GM19043 (cell line): Measurements from ENCODE around the gene SAE1.
"Not testable (repeated sequence)": the region's sequence is repeated elsewhere in the genome, so short reads cannot be mapped to it uniquely, and the experiment has no call there.

ENCODE experiments used
- ATAC-seq: cut with Tn5 transposase; IDR thresholded peaks from one replicate; pipeline ENCODE4 v1.9.1; 2021; ENCODE audit warnings: low read depth; ENCODE audit not compliant: unreplicated experiment

The SAE1 gene

DNA sequence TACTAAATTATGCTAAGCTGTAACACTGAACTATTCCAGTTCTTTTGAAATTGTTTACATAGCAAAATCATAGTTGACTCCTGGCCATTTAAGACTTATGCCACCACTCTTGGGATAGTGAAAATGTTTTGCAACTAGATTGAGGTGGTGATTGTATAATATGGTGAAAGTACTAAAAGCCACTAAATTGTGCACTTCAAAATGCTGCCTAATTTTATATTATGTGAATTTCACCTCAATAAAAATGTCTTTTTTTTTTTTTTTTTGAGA, 5.0 kb upstream of the SAE1 start:
- no peak for ATAC-seq

DNA sequence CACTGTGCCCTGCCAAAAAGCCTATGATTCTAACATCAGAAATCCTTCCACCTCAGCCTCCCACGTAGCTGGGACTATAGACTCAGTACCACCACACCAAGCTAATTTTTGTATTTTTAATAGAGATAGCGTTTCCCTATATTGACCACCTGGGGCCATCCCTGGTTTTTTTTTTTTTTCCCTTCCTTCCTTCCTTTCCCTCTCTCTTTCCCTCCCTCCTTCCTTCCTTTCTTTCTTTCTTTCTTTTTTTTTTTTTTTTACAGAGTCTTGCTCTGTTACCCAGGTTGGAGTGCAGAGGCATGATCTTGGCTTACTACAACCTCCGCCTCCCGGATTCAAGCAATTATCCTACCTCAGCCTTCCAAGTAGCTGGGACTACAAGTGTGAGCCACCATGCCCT, 1.1 kb upstream of the SAE1 start:
- ATAC-seq, result no peak

DNA sequence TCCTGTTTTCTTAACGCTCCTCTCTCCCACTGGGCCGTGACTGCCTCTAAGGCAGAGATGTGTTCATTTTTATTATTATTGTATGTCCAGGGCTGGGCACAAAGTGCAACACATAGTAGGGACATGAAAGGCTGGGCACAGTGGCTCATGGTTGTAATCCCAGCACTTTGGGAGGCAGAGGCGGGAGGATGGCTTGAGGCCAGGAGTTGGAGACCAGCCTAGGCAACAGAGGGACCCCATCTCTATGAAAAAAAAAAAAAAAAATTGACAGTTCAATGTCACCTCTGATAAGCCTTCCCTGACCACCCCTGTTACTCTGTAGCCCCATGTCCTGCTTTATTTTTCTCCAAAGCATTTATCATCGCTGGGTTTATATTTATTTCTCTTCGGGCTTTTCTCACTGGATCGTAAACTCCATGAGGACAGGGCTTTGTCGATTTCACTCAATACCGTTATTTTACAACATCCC, 481 bp upstream of the SAE1 start:
- ATAC-seq, result no peak

DNA sequence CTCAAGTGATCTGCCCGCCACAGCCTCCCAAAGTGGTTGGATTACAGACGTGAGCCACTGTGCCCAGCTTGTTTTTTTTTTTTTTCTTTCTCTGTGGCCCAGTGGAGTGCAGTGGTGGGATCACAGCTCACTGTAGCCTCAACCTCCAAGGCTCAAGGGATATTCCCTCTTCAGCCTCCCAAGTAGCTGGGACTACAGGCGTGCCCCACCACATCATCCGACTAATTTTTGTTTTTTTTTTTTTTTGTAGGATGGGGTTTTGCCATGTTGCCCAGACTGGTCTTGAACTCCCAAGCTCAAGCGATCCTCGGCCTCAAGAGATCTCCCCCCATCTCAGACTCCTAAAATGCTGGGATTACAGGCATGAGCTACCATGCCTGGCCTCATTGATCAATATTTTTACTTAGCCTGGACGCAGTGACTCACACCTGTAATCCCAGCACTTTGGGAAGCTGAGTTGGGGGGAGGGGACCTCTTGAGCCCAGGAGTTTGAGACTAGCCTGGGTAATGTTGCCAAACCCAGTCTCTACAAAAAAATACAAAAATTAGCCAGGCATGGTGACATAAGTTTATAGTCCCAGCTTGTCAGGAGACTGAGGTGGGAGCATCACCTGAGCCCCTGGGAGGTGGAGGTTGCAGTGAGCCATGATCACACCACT, 1.7 kb downstream of the SAE1 start:
- no peak for ATAC-seq

DNA sequence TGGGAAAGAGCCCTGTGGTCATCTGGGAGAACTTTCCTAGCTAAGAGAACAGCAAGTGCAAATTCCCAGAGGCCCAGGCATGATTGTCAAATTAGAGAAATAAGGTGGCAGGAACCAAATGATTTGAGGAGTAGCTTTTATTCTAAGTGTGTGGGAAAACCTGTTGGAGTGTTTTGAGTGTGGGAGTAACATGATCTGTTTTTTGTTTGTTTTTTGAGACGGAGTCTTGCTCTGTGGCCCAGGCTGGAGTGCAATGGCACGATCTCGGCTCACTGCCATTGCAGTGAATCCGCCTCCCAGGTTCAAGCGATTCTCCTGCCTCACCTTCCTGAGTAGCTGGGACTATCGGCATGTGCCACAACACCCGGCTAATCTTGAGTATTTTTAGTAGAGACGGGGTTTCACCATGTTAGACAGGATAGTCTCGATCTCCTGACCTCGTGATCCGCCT, 2.4 kb downstream of the SAE1 start:
- no peak for ATAC-seq

DNA sequence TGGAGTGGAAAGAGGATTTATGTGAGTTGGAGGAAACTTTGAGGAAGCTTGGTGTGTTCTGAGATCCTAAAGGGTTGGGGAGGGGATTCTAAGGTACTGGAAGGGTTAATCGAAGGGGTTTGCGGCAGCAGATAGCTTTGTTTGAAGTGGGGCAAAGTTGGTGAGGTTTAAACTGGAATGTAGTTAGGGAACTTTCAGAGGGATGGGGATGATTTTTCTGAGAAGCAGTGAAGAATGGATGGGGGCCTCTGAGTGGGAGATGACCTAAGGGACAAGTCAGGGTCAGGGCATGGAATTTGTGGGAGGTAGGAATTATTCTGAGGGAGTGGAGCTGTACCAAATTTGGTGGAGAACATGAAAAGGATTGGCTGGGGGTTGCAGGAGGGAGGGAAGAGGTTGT, 3.9 kb downstream of the SAE1 start:
- ATAC-seq, result no peak

- ATAC-seq, result no peak
Observed at GRCh38 chr19:47135156-47135555, 4.5 kb downstream of the SAE1 start.

GRCh38 chr19:47141252-47141651, 10.6 kb downstream of the SAE1 start:
- not testable (repeated sequence) for ATAC-seq

GRCh38 chr19:47141695-47142094, 11.1 kb downstream of the SAE1 start:
- ATAC-seq, result no peak

GRCh38 chr19:47142779-47143178, 12.1 kb downstream of the SAE1 start:
- ATAC-seq, result no peak

GRCh38 chr19:47143322-47144073, 12.9 kb downstream of the SAE1 start:
- no peak for ATAC-seq

DNA sequence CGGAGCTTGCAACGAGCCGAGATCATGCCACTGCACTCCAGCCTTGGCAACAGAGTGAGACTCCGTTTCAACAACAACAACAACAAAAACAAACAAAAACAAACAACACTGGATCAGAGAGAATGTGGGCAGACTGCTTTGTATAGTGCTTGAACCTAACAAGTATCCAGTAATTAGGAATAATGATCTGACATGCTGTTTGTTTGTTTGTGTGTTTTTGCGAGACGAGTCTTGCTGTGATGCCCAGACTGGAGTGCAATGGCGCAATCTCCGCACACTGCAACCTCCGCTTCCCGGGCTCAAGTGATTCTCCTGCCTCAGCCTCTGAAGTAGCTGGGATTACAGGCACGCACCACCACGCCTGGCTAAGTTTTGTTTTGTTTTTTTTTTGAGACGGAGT, 14.0 kb downstream of the SAE1 start:
- no peak for ATAC-seq

- ATAC-seq, result no peak
Observed at GRCh38 chr19:47145639-47146486, 15.2 kb downstream of the SAE1 start.

DNA sequence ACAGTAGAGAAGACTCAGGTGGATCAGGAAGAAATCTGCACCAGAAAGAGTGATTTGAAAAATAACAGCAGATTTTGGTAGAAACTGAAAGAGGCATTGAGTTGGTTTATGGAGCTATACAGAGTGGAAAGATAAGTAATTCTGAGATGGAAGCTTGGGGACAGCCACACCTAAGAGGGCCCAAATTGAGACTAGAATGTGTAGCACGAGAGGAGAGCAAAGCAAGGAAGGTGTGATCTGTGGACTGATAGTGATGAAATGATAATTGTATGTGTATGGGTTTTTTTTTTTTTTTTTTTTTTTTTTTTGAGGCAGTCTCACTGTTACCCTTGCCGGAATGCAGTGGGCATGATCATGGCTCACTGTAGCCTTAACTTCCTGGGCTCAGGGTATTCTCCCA, 16.3 kb downstream of the SAE1 start:
- no peak for ATAC-seq

GRCh38 chr19:47151627-47152026, 21.0 kb downstream of the SAE1 start:
- no peak for ATAC-seq

DNA sequence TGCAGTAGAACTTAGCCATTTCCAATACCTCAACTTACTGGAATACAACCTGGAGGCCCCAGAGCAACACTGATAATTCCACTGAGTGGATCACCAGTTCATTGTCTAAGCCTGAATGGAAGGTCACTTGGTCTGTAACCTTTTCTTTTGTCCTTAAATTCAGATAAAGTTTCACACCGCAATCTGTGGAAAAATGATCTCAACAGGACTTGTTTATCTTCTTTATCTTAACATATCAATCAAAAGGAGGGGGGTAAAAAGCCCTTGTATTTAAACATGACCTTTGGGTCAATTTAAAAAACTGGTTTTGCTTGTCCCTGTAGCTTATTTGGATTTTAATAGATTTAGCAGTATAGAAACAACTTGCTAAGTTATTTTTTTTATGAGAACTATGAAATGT, 21.6 kb downstream of the SAE1 start:
- ATAC-seq, result no peak

GRCh38 chr19:47152632-47153031, 22.0 kb downstream of the SAE1 start:
- ATAC-seq, result no peak

DNA sequence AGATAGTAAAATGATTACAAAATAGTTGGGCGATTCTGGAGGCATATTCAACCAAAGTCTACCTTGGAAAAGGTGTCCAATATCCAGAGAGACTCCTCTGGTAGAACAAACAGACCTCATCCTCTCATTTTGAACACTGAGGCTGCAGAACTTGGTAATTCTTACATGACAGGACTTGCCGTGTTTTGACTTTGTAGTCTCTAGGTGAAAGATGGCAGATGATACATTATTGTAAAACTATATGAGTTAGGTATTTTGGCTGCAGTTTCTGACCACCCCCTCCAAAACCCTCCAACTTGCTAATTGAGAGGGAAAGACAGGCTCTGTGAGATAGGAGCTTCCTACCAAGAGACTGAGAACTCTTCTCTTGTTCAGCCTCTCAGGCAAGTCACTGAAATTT, 22.6 kb downstream of the SAE1 start:
- ATAC-seq, result no peak

DNA sequence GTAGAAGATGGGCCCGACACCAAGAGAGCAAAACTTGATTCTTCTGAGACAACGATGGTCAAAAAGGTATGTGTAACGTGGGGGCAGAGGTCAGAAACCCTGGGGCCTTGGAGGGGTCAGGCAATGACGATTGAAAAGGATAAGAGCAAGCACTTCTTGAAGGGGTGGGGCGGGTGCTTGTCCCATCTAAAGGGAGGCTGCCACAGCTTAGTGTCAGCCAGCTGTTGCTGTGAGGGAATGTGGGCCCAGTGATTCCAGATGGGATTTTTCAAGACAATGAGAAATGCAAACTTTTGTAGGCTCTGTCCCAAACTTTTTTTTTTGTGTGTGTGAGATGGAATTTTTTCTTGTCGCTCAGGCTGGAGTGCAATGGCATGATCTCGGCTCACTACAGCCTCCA, 24.5 kb downstream of the SAE1 start:
- no peak for ATAC-seq

DNA sequence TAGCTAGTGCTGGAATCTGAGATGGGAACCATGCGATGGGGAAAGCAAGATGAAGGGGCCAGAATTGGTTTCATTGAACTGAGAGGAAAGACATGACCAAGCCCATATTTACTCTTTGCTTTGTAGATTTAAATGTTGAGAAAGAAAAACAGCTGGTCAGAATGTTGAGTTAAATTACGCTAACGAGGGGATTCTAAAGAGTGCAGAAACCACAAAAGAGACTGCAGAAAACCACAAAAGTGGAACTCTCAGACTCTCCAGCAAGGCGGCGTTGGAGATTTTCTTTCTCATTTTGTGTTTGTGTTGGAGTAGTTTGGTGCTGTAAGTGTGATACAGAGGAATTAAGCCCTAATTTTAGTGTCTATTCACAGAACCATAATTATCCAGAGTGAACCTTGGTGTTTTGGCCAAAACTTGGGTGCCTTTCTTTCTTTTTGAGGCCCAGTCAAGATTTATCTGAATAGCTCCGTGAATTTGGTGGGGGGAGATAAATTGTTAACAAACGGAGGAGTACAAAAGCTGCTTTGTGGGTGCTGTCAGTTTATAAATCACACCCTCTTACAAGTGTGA, 26.3 kb downstream of the SAE1 start:
- no peak for ATAC-seq
